Colonic mucosa (tissue), 4 donors: ENCODE data around the gene APLP2. TPM values are rescaled to one million over a fixed set of nuclear protein-coding genes. Genes with fewer than 3 reads are reported as not detected.

Source experiments
- DNase-seq: peaks from one replicate; pipeline ENCODE4 v3.0.0-alpha.2; 2020
- H3K27ac ChIP-seq: fragments of 200-600 bp; one replicate; pipeline ENCODE4 v1.8.0; 2021
- H3K27me3 ChIP-seq: fragments of 200-600 bp; one replicate; pipeline ENCODE4 v1.8.0; 2021
- H3K36me3 ChIP-seq: fragments of 200-600 bp; one replicate; pipeline ENCODE4 v1.8.0; 2021
- H3K4me1 ChIP-seq: fragments of 200-600 bp; one replicate; pipeline ENCODE4 v1.8.0; 2021; ENCODE audit warnings: mild to moderate bottlenecking
- H3K4me3 ChIP-seq: fragments of 200-600 bp; one replicate; pipeline ENCODE4 v1.8.0; 2021
- H3K9ac ChIP-seq, 2 donors: one replicate each; pipeline ENCODE4 v1.7.0; 2013; ENCODE audit warnings: control low read depth in 2 of 2, low read depth in 2 of 2, low read length in 2 of 2
- H3K9me3 ChIP-seq: fragments of 200-600 bp; one replicate; pipeline ENCODE4 v1.8.0; 2021
- CTCF ChIP-seq: fragments of 200-600 bp; IDR thresholded peaks from one replicate; pipeline ENCODE4 v1.8.0; 2022; ENCODE audit warnings: antibody characterized with exemption, mild to moderate bottlenecking
- intact Hi-C: fragments of 100-400 bp; cut with DNase I; formaldehyde crosslinking; loops from one replicate; pipeline ENCODE4 v1.14.1; 2022
- total RNA-seq, 2 donors: library from RNA; stranded (reverse); fragmentation: NEBNext Ultra II Directional in 1 of 2; extraction: Animal tissue kit (Norgen Biotek cat#: 25700) in 1 of 2; gene quantifications; one replicate each; pipeline ENCODE4 v1.2.1, GENCODE V29; 2021
- donor health status: healthy.
- donor health status: DM: no; HTN: no; CAD: no.
- donor health status: DM: no; HTN: no; CAD: no.

APLP2 gene
- total RNA-seq, 2 donors from 2014 or later: 285 to 388 TPM

GRCh38 chr11:130025371-130025770 is 44.3 kb upstream of the APLP2 start:
- no peak for TF ChIP-seq CTCF
- Histone ChIP-seq H3K9me3 (no peaks in the 10 kb centered on the region), H3K9ac (no peak overlapping the region), H3K4me1 (no peaks in the 10 kb centered on the region), H3K27me3 (no peaks in the 10 kb centered on the region), H3K36me3 (no peaks in the 10 kb centered on the region), H3K27ac (no peak overlapping the region), H3K4me3 (no peak overlapping the region)
- intact Hi-C loops: no loop called here
- DNase-seq: no peak

- DNase-seq: no peak
- H3K27me3 ChIP-seq: no peaks in the 10 kb centered on the region
- intact Hi-C loops: no loop called here
- no peaks in the 10 kb centered on the region for H3K36me3 ChIP-seq
- H3K27ac ChIP-seq: no peak overlapping the region
- no peaks in the 10 kb centered on the region for H3K9me3 ChIP-seq
- no peak overlapping the region for H3K9ac ChIP-seq
- H3K4me3 ChIP-seq: no peak overlapping the region
- no peaks in the 10 kb centered on the region for H3K4me1 ChIP-seq
- TF ChIP-seq CTCF: no peak
Observed at GRCh38 chr11:130029137-130029536, 40.6 kb upstream of the APLP2 start.

GRCh38 chr11:130031056-130031455 is 38.6 kb upstream of the APLP2 start:
- H3K4me3 ChIP-seq: no peak overlapping the region
- DNase-seq: no peak
- no peak overlapping the region for H3K27ac ChIP-seq
- no peaks in the 10 kb centered on the region for H3K36me3 ChIP-seq
- intact Hi-C loops: no loop called here
- no peak overlapping the region for H3K9ac ChIP-seq
- H3K4me1 ChIP-seq: no peaks in the 10 kb centered on the region
- H3K27me3 ChIP-seq: no peaks in the 10 kb centered on the region
- TF ChIP-seq CTCF: no peak
- no peaks in the 10 kb centered on the region for H3K9me3 ChIP-seq

GRCh38 chr11:130031945-130032344 is 37.7 kb upstream of the APLP2 start:
- intact Hi-C loops: no loop called here
- Histone ChIP-seq H3K4me3 (no peak overlapping the region), H3K27me3 (no peaks in the 10 kb centered on the region), H3K9ac (no peak overlapping the region), H3K36me3 (no peaks in the 10 kb centered on the region), H3K27ac (no peak overlapping the region), H3K9me3 (no peaks in the 10 kb centered on the region), H3K4me1 (no peaks in the 10 kb centered on the region)
- DNase-seq: no peak
- TF ChIP-seq CTCF: no peak

- intact Hi-C loops: no loop called here
- no peaks in the 10 kb centered on the region for H3K36me3 ChIP-seq
- TF ChIP-seq CTCF: no peak
Observed at GRCh38 chr11:130032931-130033330, 36.8 kb upstream of the APLP2 start.

GRCh38 chr11:130034236-130034635 is 35.5 kb upstream of the APLP2 start:
- Histone ChIP-seq H3K9ac (no peak overlapping the region), H3K9me3 (no peaks in the 10 kb centered on the region), H3K27me3 (no peaks in the 10 kb centered on the region), H3K36me3 (no peaks in the 10 kb centered on the region), H3K4me1 (no peaks in the 10 kb centered on the region), H3K27ac (no peak overlapping the region), H3K4me3 (no peak overlapping the region)
- no peak for DNase-seq
- no peak for TF ChIP-seq CTCF
- intact Hi-C loops: no loop called here

More at GRCh38 chr11:130032931-130033330, 36.8 kb upstream of the APLP2 start:
- Histone ChIP-seq H3K27ac (no peak overlapping the region), H3K27me3 (no peaks in the 10 kb centered on the region), H3K4me1 (no peaks in the 10 kb centered on the region), H3K4me3 (no peak overlapping the region), H3K9ac (no peak overlapping the region), H3K9me3 (no peaks in the 10 kb centered on the region)
- no peak for DNase-seq
